Measurements from ENCODE around the gene RNASE11.
"Not testable (repeated sequence)": the region's sequence is repeated elsewhere in the genome, so short reads cannot be mapped to it uniquely, and the experiment has no call there.

RNASE11 gene

DNA sequence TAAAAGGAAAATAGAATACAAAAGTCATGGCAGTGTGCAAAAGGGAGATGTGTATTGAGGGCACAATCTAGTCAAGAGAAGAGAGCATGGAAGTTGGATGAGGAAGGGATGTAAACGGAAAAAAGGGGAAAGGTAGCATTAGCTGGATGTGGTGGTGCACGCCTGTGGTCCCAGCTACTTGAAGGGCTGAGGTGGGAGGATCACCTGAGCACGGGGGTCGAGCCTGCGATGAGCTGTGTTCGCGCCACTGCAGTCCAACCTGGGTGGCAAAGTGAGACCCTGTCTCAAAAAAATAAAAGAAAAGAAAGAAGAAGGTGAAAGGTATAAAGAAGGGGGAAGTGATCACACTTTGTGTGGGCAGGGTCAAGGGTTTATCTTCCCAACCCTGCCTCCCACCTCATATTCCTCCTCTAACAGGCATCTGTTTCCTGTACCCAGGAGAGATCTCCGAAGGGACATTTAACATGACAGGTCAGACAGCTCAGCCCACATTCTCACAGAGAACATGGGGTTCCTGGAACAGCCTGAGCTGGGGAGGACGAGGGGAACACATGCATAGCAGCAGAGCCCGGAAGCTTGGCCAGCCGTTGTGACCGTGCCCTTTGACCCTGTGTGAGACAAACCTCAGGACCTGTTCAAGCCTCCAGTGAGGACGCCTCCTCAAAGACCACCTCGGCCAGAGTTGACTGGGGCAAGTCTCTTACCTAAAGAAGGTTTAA lies 8.9 kb downstream of the RNASE11 start:
- DNase-seq (ENCODE audit: low read depth) = no peak
- no peak for TF ChIP-seq CTCF (IDR thresholded peaks at IDR 0.05; ENCODE audit: low read depth, low read length, missing control alignments)
- H3K4me3 ChIP-seq (ENCODE audit: low read depth, low read length) = no peak overlapping the region

DNA sequence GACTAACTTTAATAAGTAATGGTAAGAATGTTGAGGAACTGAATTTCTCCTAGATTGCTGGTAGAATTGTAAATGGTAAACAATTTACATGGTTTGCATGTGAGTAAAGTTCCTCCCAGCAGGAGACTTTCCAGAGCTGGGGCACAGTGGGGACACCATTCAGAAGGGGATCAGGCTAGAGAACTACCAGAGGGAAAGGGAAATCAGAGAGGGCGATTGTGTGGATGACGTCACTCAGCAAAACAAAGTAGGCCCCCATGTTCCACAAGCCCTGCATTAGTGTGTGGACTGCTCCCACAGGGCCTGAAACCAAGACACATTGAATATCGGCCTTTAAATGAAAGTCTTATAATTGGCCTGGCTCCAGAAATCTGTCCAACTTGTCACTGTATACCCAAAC lies 9.5 kb downstream of the RNASE11 start:
- no peak for DNase-seq (ENCODE audit: low read depth)
- H3K4me3 ChIP-seq (ENCODE audit: low read depth, low read length) = no peak overlapping the region
- TF ChIP-seq CTCF (IDR thresholded peaks at IDR 0.05; ENCODE audit: low read depth, low read length, missing control alignments) = no peak

DNA sequence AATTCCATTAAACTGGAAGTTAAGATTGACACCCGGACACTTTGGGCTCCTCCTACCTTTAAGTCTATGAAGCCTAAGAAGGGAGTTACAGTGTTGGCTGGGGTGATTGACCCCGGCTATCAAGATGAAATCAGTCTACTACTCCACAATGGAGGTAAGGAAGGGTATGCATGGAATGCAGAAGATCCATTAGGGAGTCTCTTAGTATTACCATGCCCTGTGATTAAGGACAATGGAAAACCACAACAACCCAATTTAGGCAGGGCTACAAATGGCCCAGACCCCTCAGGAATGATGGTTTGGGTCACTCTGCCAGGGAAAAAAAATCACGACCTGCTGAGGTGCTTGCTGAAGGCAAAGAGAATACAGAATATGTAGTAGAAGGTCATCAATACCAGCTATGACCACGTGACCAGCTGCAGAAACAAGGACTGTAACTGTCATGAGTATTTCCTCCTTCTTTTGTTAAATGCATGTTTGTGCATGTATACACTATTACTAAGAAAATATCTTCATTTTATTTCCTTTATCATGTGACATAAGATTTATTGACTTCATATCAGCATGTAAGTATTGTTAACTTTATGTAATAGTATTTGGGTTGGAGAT lies 15.3 kb downstream of the RNASE11 start:
- H3K4me3 ChIP-seq (ENCODE audit: low read depth, low read length); DNase-seq (ENCODE audit: low read depth): not testable (repeated sequence)

DNA sequence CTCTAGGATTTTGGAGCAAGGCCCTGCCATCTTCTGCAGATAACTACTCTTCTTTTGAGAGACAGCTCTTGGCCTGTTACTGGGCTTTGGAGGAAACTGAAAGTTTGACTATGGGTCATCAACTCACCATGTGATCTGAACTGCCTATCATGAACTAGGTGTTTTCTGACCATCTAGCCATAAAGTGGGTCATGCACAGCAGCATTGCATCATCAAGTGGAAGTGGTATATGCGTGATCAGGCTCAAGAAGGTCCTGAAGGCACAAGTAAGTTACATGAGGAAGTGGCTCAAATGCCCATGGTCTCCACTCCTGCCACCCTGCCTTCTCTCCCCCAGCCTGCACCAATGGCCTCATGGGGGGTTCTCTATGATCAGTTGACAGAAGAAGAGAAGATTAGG lies 17.1 kb downstream of the RNASE11 start:
- DNase-seq (ENCODE audit: low read depth); H3K4me3 ChIP-seq (ENCODE audit: low read depth, low read length): not testable (repeated sequence)

DNA sequence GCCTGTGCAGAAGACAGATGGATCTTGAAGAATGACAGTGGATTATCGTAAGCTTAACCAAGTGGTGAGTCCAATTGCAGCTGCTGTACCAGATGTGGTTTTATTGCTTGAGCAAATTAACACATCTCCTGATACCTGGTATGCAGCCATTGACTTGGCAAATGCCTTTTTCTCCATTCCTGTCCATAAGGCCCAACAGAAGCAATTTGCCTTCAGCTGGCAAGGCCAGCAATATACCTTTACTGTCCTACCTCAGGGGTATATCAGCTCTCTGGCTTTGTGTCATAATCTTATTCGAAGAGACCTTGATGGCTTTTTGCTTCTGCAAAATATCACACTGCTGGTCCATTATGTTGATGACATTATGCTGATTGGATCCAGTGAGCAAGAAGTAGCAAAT lies 17.9 kb downstream of the RNASE11 start:
- not testable (repeated sequence) for DNase-seq (ENCODE audit: low read depth); H3K4me3 ChIP-seq (ENCODE audit: low read depth, low read length)

- DNase-seq (ENCODE audit: low read depth) = no peak
- H3K4me3 ChIP-seq (ENCODE audit: low read depth, low read length) = no peak overlapping the region
- TF ChIP-seq CTCF (IDR thresholded peaks at IDR 0.05; ENCODE audit: low read depth, low read length, missing control alignments) = no peak
Measured at GRCh38 chr14:20569066-20569465, 18.7 kb downstream of the RNASE11 start.

GRCh38 chr14:20568393-20568792 lies 19.4 kb downstream of the RNASE11 start:
- TF ChIP-seq CTCF (IDR thresholded peaks at IDR 0.05; ENCODE audit: low read depth, low read length, missing control alignments) = no peak
- no peak for DNase-seq (ENCODE audit: low read depth)
- H3K4me3 ChIP-seq (ENCODE audit: low read depth, low read length) = no peak overlapping the region

- H3K4me3 ChIP-seq (ENCODE audit: low read depth, low read length); DNase-seq (ENCODE audit: low read depth): not testable (repeated sequence)
Measured at GRCh38 chr14:20567199-20567598, 20.6 kb downstream of the RNASE11 start.

DNA sequence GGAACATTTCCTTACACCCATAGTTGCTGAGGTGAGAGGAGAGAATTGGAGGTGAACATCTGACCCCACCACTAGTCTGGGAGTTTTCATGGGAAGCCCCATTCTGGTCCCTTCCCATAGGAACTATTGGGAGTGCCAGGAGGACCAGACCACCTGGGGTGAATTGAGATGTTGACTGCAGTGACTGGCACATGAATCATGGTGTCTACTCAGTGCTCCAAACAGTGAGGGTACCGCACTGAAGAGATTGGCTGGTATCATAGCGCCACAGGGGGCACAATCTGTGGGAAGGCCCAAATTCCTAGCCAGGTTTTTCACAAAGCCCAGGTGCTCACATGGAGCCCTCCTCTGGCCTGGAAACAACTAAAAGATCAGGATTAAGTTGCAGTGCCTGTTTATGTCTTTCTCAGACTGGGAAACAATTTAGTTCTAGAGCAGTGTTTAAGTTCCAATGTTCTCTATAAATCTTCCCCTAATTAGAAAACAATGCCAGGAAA lies 23.3 kb downstream of the RNASE11 start:
- no peak for TF ChIP-seq CTCF (IDR thresholded peaks at IDR 0.05; ENCODE audit: low read depth, low read length, missing control alignments)
- no peak for DNase-seq (ENCODE audit: low read depth)
- no peak overlapping the region for H3K4me3 ChIP-seq (ENCODE audit: low read depth, low read length)
